GM18507 (cell line): Measurements from ENCODE around the gene TFDP3.
A peak's percentile ranks its signal among the peaks of the same experiment; 100 is the strongest.

Experiments used
- DNase-seq: peaks from one replicate; pipeline ENCODE4 v3.0.0; 2011; ENCODE audit warnings: low read depth; ENCODE audit not compliant: insufficient read length; ENCODE audit errors: extremely low spot score
- FAIRE-seq: peaks from 2 replicates; lab custom pipeline; 2011; peaks lifted over from hg19 to GRCh38; lab: Jason Lieb, UNC

Gene TFDP3, protein sequence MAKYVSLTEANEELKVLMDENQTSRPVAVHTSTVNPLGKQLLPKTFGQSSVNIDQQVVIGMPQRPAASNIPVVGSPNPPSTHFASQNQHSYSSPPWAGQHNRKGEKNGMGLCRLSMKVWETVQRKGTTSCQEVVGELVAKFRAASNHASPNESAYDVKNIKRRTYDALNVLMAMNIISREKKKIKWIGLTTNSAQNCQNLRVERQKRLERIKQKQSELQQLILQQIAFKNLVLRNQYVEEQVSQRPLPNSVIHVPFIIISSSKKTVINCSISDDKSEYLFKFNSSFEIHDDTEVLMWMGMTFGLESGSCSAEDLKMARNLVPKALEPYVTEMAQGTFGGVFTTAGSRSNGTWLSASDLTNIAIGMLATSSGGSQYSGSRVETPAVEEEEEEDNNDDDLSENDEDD

DNA sequence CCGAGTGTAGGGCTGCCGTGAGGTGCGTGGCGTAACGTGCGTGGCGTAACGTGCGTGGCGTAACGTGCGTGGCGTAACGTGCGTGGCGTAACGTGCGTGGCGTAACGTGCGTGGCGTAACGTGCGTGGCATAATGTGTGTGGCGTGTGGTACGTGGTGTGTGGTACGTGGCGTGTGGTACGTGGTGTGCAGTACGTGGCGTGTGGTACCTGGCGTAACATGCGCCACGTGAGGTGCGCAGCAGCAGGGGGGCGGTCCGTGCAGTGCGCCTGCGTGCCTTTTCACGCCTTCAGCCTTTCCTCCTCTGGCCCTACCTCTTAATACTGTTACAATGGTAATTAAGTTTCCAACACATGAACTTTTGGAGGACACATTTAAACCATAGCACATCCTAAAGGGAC is at the start of gene TFDP3:
TSS of gene TFDP3 (minus strand) at position 26 of the 400 bp plus-strand sequence. CDS start 95 bp downstream, outside the sequence.
- DNase-seq (no peak), FAIRE-seq (no peak)

DNA sequence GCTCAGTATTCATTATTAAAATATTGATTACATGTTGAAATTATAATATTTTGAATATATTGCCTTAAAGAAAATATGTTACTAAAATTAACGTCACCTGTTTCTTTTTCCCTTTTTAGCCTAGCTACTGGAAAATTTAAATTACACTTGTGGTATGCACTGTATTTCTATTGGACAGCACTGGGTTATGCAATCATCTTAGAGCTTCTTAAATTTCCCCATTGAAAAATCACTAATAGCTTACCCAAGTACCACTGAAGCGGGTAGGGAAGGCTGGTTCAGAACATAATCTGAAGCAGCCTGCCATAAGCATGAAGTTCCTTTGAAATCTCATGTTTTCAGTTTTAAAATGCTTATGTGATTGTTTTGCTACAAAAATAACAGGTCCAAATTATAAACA is 49.5 kb upstream of the TFDP3 start:
- FAIRE-seq, result no peak
- DNase-seq, result no peak

DNA sequence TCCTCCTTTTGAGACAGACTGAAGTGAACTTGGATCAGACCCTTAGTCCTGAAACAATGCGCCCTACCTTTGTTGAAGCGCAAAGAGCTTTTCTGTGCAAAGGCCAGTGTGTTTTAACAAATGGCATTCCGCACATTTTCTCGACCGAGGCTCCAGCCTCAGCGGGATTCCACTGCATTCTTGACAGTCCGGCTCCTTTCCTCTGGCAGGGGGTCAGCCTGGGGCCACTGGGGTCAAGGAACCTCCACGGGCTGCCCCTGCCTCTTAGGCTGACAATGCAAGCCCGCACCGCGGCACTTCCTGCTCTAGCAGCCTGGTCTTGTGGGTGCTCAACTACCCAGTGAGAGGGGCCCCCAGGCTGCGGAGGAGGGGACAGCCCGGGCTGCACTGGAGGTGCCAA is 47.2 kb upstream of the TFDP3 start:
- no peak for FAIRE-seq
- DNase-seq, result no peak

DNA sequence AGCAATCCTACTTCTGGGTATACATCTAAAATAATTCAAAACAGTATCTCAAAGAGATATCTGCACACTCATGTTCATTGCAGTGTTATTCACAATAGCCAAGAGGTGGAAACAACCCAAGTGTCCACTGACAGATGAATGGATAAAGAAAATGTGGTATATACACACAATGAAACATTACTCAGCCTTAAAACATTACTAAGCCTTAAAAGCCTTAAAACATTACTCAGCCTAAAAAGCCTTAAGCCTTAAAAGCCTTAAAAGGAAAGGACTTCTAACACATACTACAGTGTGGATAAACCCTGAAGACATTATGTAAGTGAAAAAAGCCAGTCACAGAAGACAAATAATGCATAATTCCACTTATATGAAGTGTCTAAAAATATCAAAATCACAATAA is 40.3 kb upstream of the TFDP3 start:
- no peak for DNase-seq
- no peak for FAIRE-seq

DNA sequence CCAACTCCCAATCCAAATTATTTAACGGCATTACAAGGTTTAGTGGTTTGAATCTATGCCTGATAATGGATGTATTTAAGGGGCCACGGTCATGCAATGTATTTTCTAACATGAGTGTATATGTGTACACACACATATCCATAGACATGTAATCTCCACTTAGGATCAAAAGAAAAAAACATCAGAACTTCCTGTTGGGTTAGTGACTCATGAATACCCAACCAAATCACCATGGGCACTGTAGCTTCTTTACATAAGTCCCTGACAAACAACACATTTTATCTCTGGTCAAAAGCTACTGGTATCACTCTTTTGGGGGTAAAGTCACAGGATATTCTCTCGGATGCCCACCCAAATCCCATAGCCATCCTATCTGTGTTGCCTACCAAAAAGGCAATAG is 36.5 kb upstream of the TFDP3 start:
- no peak for FAIRE-seq
- no peak for DNase-seq

DNA sequence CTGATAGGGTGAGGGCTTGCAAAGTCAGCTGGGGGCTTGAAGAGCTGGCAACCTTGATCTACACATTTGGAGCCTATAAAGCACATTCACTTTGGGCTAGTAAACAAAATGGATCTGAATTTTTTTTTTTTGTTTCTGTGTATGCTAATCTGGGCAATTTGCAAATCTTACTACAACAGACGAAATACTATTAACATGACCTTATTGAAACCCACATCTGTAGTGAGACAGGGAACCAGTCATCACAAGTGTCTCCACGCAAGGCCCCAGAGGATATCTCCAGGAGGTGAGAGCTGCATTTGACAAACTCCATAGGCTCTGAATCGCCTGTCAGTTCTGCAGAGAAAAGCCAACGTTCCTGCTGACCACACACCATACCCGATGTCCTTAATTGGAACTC is 33.0 kb upstream of the TFDP3 start:
- no peak for FAIRE-seq
- DNase-seq, result no peak

DNA sequence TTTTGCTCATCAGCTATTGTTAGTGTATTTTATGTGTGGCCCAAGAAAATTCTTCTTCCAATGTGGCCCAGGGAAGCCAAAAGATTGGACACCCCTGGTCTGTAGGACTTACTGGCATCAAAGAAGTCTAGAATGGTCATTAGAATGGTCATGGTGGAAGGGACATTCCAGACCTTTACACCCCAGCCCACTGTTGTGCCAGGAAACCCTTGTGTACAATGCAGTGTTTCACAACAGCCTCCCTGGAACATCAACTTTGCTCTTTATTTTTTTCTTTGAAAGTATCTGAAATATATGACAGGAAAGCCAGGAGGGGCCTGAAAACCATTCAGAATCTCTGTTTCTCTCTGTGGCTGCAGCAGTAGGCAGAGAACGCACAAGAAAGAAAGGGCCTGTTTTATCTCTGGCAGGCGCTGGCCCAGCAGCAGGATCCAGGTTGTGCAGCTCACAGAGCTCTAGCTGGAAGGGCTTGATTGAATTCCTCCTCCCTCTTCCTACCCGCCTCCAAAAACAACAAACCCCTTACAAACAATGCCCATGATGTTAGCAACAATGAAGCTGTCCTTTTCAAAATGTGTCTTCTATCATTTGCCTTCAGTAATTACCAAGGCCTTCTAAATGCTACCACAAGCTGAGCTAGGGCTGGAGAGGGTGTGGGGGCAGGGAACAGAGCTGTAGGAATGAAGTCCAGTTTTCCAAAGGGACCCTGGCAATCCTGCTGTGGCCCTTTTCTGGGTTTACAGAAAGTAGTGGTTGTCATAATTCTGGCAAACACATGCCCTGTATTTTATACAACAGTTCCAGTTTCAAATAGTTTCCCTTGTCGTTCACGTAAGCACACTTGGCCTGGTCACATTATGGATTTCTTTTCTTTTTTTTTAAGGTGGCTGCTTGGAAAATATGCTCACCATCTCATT is 32.3 kb upstream of the TFDP3 start:
- FAIRE-seq (no peak), DNase-seq (no peak)

DNA sequence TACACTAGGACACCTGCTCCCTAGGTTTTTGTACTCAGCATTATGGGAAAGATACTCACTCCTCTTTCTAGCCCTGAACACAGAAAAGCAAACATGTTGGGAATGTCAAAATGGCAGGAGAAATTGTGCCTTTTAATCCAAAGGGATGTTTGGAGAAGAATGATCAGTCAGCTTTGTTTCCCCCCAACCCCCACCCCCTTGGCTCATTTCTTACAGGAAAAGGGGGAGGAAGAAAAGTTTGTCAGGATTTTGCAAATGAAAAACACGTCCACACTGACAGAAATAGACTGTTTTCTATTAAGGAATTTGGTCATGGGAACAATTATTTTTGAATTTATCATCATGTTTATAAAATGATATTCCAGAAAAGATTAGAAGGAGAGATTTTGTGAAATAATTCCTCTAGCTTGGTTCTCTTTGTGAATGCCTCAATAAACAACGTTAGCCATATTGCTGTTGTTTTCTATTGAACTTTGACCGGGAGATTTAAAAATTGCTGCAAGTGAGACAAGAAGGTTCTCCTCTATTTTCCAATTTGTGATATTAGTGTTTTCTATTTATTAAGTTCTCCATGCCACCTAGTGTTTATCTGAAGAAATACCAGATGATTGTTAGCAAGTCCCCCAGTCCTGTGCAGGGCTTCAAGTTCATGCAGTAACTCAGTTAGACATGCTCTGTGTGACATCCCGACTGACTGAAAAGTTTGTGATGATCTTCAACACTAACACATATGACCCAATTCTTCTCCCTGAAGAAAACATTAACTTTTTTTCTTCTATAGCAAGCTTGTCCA is 31.3 kb upstream of the TFDP3 start:
- FAIRE-seq, result no peak

DNA sequence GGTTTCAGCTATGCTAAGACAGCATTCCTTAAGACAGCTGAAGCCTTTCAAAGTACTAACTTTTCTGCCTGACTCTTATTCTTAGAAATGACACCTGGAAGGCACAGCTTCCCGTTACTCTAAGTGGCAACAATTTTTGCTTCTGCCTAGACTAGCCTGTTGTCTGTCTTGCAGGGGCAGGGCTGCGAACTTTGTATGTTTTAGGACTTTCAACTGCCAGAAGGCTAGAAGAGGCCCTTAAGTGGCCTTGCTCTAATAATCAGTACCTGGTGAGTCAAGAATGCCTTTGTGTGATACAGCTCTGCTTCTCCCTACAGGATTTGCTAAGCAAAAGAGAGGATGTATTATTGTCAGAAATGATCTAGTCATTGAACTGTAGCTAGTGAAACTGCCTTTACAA is 30.0 kb upstream of the TFDP3 start:
- FAIRE-seq, result no peak

More for the DNA sequence above, 31.3 kb upstream of the TFDP3 start:
- no peak for DNase-seq

DNA sequence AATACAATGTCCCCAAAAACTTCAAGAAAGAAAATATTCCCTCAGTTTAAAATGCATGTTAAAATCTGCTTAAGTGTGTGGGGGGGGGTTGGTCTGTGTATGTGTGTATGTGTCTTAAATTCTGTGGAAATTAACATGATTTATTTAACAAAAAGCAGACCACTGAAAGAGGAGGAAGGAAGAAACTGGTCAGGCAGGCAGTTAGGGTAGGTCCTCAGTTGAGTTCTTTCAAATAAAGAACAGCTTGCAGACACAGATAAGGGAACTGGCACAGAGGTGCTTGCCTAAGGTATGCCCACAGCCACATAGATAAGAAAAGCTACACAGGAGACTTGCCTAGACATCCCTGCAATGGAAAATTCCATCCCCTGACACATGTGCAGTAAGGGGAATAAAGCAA is 28.8 kb upstream of the TFDP3 start:
- DNase-seq (no peak), FAIRE-seq (no peak)

More for the DNA sequence above, 30.0 kb upstream of the TFDP3 start:
- DNase-seq, result no peak

DNA sequence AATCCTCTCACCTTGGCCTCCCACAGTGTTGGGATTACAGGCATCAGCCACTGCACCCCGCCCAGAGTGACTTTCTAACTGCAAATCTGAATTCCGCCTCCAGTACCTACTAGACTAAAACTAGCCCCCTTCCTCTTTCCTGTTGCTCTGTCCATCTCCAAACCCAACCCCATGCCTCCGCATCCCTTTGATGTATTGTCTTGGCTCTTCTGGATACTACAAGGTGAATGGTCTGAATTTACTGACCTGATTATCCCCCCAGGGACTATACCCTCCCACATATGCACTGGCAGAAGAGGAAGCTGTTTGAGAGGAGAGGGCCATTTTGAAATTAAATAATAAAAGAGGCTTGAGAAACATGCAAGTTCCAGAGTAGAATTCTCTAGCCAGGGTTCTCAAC is 17.7 kb upstream of the TFDP3 start:
- DNase-seq, result no peak
- FAIRE-seq, result no peak

DNA sequence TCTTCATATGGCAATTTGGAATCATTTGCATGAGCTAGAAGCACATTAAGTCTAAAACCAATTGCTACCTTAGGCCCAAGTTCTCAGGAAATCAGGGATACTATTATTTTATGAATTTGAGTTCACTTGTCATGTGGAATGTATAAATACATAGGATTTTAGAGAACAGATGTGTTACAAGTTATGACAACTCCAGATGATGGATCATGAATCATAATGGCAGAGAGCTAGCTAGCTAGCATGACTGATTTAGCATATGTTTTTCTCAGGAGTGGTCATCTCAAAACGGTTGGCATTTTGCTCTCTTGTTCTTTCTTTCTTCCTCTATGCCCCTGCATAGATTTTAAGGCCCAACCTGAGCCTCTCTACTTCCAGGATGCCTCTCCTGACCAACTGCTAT is 14.2 kb upstream of the TFDP3 start:
- no peak for FAIRE-seq
- DNase-seq, result no peak

DNA sequence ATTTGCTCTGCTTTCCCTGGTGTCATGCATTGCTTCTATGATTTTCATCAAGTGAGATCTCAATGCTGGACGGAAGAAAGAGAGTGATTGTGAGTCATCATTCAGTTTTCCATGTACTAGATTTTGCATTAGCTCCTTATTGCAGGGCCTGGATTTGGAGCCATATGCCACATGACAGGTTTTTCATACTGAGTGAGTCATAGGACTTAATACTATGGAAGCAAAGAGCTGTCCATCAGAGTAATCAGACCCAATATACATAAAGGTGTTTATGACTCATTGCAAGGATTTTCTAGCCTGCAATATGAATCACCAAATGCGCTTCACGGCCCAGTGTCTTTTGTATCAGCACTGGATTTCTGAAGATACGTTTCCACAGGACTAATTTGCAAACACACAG is 11.2 kb upstream of the TFDP3 start:
- no peak for FAIRE-seq
- no peak for DNase-seq

DNA sequence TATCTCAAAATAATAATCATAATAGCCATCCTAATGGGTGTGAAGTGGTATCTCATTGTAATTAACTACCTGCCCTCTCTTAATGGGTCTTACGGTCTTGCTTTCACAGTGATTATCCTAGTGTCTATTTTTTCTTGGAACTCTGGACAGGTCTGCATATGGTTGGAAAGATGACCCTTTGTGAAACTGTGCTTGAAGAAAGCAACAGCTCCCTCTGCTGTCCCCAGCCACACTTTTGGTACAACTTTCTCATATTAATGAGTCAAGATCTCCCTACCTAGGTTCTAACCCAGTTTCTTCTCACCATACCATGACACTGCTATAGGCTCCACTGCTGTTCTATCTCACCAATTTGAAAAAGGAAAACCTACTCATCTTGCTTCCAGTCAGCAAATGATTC is 2.4 kb downstream of the TFDP3 start:
- no peak for DNase-seq
- FAIRE-seq, result peak; percentile 73

DNA sequence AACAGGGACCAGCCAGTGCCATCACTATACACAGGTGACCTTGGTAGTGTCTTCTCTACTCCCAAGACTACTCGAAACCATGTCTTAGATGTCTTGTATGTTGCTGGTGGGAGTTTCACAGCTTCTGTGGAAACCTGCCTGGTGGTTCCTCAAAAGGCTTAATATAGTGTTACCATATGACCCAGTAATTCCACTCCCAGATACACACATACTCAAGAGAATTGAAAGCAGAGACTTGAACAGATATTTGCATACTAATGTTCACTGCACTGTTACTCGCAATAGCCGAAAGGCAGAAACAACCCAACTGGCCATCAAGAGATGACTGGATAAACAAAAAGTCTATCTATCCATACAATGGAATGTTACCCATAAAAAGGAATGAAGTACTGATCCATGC is 3.1 kb downstream of the TFDP3 start:
- FAIRE-seq (no peak), DNase-seq (no peak)

DNA sequence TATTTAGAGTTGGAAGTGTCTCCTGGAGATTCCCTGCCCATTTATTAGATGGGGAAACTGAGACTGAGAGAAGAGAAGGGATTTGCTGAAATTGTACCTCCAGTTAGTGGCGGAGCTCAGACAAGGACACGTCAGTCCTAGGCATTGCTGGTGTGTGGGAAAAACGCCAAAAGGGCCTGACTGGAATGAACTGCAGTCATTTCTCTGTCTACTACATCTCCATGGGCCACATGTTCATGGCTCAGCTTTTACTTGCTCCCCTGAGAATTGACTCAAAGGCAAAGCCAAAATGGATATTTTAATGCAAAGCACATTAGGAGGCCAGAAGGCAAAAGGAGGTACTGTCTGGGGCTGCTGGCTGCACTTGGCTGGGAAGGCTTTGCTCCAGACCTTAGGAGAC is 3.9 kb downstream of the TFDP3 start:
- no peak for FAIRE-seq

DNA sequence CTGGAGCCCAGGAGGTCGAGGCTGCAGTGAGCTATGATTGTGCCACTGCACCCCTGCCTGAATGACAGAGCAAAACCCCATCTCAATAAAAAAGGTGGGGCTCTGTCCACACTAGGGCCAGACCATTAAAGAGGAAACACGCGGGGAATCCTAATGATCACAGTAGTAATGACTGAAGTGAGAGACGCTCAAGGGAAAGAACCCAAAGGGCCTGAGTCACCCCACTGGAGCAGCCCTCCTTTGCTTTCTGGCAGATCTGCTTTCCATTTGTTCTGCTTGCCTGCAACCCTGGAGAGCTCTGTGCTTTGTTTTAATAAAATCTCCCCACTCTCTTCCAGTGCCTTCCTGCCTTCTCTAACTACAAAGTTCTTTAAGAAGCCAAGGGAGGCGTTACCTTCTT is 5.0 kb downstream of the TFDP3 start:
- DNase-seq (no peak), FAIRE-seq (no peak)

More for the DNA sequence above, 3.9 kb downstream of the TFDP3 start:
- DNase-seq, result no peak

DNA sequence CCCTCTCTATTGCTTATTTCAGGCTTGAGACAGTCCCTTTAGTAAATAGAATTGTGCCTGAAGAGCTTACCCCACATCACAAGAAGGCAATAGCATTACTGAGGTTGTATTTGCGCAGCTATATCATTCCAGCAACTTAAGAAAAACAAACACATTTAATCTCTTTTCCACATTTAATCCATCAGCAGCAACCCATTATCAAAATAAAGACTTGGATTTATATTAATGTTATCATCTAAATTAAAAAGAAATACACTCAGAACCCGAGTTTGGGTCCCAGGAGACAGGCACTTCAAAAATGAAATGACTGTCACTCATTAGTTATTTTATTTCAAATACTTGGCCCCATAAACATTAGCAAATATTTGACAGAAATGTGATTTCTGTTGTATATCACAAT is 10.4 kb downstream of the TFDP3 start:
- no peak for DNase-seq
- no peak for FAIRE-seq

DNA sequence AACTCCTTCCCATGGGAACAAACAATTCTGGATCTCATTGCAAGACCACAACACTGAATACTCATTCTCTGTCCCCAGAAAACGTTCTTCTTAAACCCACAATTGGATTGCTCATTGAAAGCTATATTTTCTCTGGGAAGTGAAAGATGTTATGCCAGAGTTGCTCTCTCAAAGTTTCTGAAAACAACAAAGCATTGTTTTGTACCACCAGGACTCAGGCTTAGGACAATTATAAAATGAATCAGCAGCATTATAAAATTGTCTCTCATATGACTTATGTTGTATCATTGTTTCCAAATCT is 26.5 kb downstream of the TFDP3 start:
- DNase-seq (no peak), FAIRE-seq (no peak)
